ENCODE measurements around the gene MX2. TPM values are rescaled to one million over a fixed set of nuclear protein-coding genes. Genes with fewer than 3 reads are reported as not detected.

Gene MX2
- total and polyA plus RNA-seq, 2 of the 8 experiments (the other 6 are each of a cell fraction or from before 2014, with no cell fraction given): 3.1 to 8.9 TPM

DNA sequence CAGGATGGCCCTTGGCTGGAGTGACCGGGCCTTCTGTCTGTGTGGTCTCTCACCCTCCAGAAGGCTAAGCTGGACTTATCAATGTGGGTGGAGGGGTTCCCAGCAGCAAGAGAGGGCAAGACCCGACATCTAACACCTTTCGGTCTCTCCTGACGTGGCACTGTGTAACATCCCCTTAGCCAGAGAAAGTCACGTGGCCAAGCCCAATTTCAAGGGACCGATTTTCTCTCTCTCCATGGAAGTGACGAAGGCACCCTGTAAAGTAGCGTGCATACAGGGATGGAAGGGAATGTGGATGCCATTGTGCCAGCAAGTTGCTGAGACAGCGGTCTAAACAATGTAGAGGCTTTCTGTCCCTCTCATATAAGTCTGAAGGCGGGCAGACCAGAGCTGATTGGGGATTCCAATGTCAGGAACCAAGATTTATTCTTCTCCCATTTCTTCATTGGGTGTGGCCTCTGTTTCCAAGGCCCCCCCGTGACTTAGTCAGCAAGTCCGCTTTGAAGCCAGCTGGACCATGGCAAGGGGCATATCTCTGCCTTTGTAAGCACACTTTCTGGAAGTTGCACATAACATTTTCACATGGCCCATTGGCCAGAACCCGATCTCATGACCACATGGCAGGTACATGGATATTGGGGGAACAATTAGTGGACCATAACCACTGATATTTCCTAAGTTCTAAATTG, 76.7 kb downstream of the MX2 start:
- no peak overlapping the region for H4K5ac ChIP-seq (ENCODE audit: insufficient read length, low read depth, low read length)
- ChIA-PET CTCF (ENCODE audit: partially characterized antibody) (interaction anchor here (1.4 kb wide), 1 partner anchor 155 kb away, joined by 3 read pairs; no protein-coding TSS in a partner anchor), POLR2A (ENCODE audit: partially characterized antibody) (interaction anchor here (1.6 kb wide), 1 partner anchor 28 kb away, joined by 4 read pairs; no protein-coding TSS in a partner anchor)
- no peak overlapping the region for H4K91ac ChIP-seq (replicated peaks; ENCODE audit: insufficient read length, low read length)
- no peak overlapping the region for H2BK20ac ChIP-seq (ENCODE audit: low read length)
- no peak overlapping the region for H3K27ac ChIP-seq (ENCODE audit: low read depth, low read length)
- H3K56ac ChIP-seq (replicated peaks; ENCODE audit: insufficient read length, low read depth, low read length): no peak overlapping the region
- H4K8ac ChIP-seq (ENCODE audit: extremely low read depth, insufficient read depth, low read length): no peak overlapping the region
- DNase-seq (ENCODE audit: low read depth in 1 of 2, low spot score in 2 of 2): peak in 1 of 2 experiments; percentile 19
- H2BK15ac ChIP-seq (ENCODE audit: low read length): no peak overlapping the region
- H2BK12ac ChIP-seq (ENCODE audit: low read depth, low read length): no peak overlapping the region
- H2BK5ac ChIP-seq (ENCODE audit: low read depth, low read length): no peak overlapping the region
- H3K14ac ChIP-seq (ENCODE audit: insufficient read length): no peak overlapping the region
- no peaks in the 10 kb centered on the region for H3K79me1 ChIP-seq (ENCODE audit: low read depth, low read length)
- no peaks in the 10 kb centered on the region for H3K23me2 ChIP-seq (ENCODE audit: low read depth, low read length)
- no peak overlapping the region for H3K18ac ChIP-seq (ENCODE audit: extremely low read depth, low read length)
- H3K27me3 ChIP-seq (replicated peaks in 1 of 4; ENCODE audit: control insufficient read depth in 3 of 4, extremely low read depth in 1 of 4, insufficient read depth in 3 of 4, low read length in 3 of 4): no peaks in the 10 kb centered on the region
- H3K4ac ChIP-seq (replicated peaks; ENCODE audit: insufficient read length, low read depth, low read length): no peak overlapping the region
- no peak overlapping the region for H2AFZ ChIP-seq (ENCODE audit: low read length)
- 77% methylated on average over 13 of the region's 13 CpGs; no CpG with 5 or more reads in 1 of the 2 experiments for WGBS, 2 experiments (ENCODE audit: extremely low coverage in 1 of 2, insufficient coverage in 1 of 2, insufficient read length in 1 of 2, insufficient replicate concordance in 2 of 2, low coverage in 1 of 2, low lambda C conversion rate in 2 of 2, missing lambda C conversion rate in 1 of 2)
- H3K4me2 ChIP-seq (ENCODE audit: insufficient read depth in 1 of 2, low read depth in 2 of 2, low read length in 2 of 2): no peak overlapping the region
- no peak overlapping the region for H3K23ac ChIP-seq (ENCODE audit: insufficient read length)
- no peaks in the 10 kb centered on the region for H4K20me1 ChIP-seq (replicated peaks in 1 of 2; ENCODE audit: control insufficient read depth in 1 of 2, insufficient read depth in 2 of 2, low read length in 2 of 2)
- no peak overlapping the region for H3K4me3 ChIP-seq (ENCODE audit: extremely low read depth in 1 of 4, insufficient read depth in 2 of 4, low read depth in 3 of 4, low read length in 4 of 4)
- H2BK120ac ChIP-seq (replicated peaks; ENCODE audit: low read depth, low read length): no peak overlapping the region
- H2AK5ac ChIP-seq (ENCODE audit: low read depth, low read length): no peak overlapping the region
- no peaks in the 10 kb centered on the region for H3K36me3 ChIP-seq (ENCODE audit: control insufficient read depth in 2 of 4, insufficient read depth in 4 of 4, low read length in 3 of 4)
- no peaks in the 10 kb centered on the region; a peak in 1 of 7 replicates for H3K4me1 ChIP-seq (replicated peaks in 1 of 4; ENCODE audit: control insufficient read depth in 3 of 4, insufficient read depth in 4 of 4, low read length in 3 of 4)
- peaks cover 0 to 2% of the 10 kb centered on the region in 2 experiments; a peak in 1 of 4 replicates for H3K9me3 ChIP-seq (ENCODE audit: insufficient read depth in 2 of 2, low read depth in 1 of 2, low read length in 1 of 2)
- H3K79me2 ChIP-seq (ENCODE audit: control insufficient read depth in 1 of 2, insufficient read depth in 2 of 2, low read length in 2 of 2): no peaks in the 10 kb centered on the region
- FAIRE-seq: no peak
- TF ChIP-seq TCF12 (IDR thresholded peaks at IDR 0.05; ENCODE audit: low read depth, low read length) (no peak), GTF2F1 (IDR thresholded peaks at IDR 0.05; ENCODE audit: borderline replicate concordance, low read depth, low read length) (no peak), SIX5 (IDR thresholded peaks at IDR 0.05; ENCODE audit: low read depth, low read length) (no peak), RXRA (IDR thresholded peaks at IDR 0.05; ENCODE audit: insufficient read depth, low read depth, low read length) (no peak), KDM4A (IDR thresholded peaks at IDR 0.05; ENCODE audit: low read depth, low read length, severe bottlenecking) (no peak), TAF1 (IDR thresholded peaks at IDR 0.05; ENCODE audit: low read depth, low read length) (no peak), BRCA1 (IDR thresholded peaks at IDR 0.05; ENCODE audit: low read depth, low read length) (no peak)
- TF ChIP-seq, protein P1, sequence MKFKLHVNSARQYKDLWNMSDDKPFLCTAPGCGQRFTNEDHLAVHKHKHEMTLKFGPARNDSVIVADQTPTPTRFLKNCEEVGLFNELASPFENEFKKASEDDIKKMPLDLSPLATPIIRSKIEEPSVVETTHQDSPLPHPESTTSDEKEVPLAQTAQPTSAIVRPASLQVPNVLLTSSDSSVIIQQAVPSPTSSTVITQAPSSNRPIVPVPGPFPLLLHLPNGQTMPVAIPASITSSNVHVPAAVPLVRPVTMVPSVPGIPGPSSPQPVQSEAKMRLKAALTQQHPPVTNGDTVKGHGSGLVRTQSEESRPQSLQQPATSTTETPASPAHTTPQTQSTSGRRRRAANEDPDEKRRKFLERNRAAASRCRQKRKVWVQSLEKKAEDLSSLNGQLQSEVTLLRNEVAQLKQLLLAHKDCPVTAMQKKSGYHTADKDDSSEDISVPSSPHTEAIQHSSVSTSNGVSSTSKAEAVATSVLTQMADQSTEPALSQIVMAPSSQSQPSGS (IDR thresholded peaks at IDR 0.05; ENCODE audit: low read length): no peak
- no peak overlapping the region; a peak in 1 of 7 replicates for H3K9ac ChIP-seq (replicated peaks in 1 of 4; ENCODE audit: extremely low read depth in 1 of 4, low read depth in 3 of 4, low read length in 3 of 4)
